Mesendoderm (in vitro differentiated cells): ENCODE results near the gene LAMB2.

Source experiments
- DNase-seq: peaks from one replicate; pipeline ENCODE4 v3.0.0; 2013
- H2AK5ac ChIP-seq: 2 replicates; pipeline ENCODE4 v1.6.1; 2013; ENCODE audit warnings: low read length, inconsistent platforms
- H2BK120ac ChIP-seq: 2 replicates; pipeline ENCODE4 v1.6.1; 2013; ENCODE audit warnings: low read depth, mild to moderate bottlenecking, low read length, moderate library complexity, mixed read lengths
- H2BK15ac ChIP-seq: replicated peaks from 2 replicates; pipeline ENCODE4 v1.6.1; 2013; ENCODE audit warnings: low read depth, mild to moderate bottlenecking, moderate library complexity
- H2BK5ac ChIP-seq: 2 replicates; pipeline ENCODE4 v1.6.1; 2013; ENCODE audit warnings: low read length, inconsistent platforms
- H3K18ac ChIP-seq: 2 replicates; pipeline ENCODE4 v1.6.1; 2013; ENCODE audit warnings: mild to moderate bottlenecking, low read length, mixed read lengths
- H3K23ac ChIP-seq: one replicate; pipeline ENCODE4 v1.6.1; 2013; ENCODE audit warnings: low read length
- H3K27ac ChIP-seq: 2 replicates; pipeline ENCODE4 v1.5.1; 2013; ENCODE audit warnings: low read depth, mild to moderate bottlenecking, inconsistent platforms, low read length, moderate library complexity
- H3K27me3 ChIP-seq: 2 replicates; pipeline ENCODE4 v1.6.1; 2013; ENCODE audit warnings: low read length, control low read depth, mild to moderate bottlenecking, inconsistent platforms; ENCODE audit not compliant: insufficient read depth, poor library complexity
- H3K36me3 ChIP-seq: 2 replicates; pipeline ENCODE4 v1.6.1; 2013; ENCODE audit warnings: low read length, inconsistent platforms; ENCODE audit not compliant: control insufficient read depth, insufficient read depth
- H3K4ac ChIP-seq: one replicate; pipeline ENCODE4 v1.6.1; 2013; ENCODE audit warnings: low read depth, mild to moderate bottlenecking, low read length, moderate library complexity
- H3K4me1 ChIP-seq: 2 replicates; pipeline ENCODE4 v1.6.1; 2013; ENCODE audit warnings: low read depth, low read length, inconsistent platforms; ENCODE audit not compliant: control insufficient read depth
- H3K4me2 ChIP-seq: 2 replicates; pipeline ENCODE4 v1.6.1; 2013; ENCODE audit warnings: low read length
- H3K4me3 ChIP-seq: 2 replicates; pipeline ENCODE4 v1.5.1; 2013; ENCODE audit warnings: mild to moderate bottlenecking, low read length
- H3K56ac ChIP-seq: one replicate; pipeline ENCODE4 v1.6.1; 2013; ENCODE audit warnings: low read length
- H3K79me1 ChIP-seq: 2 replicates; pipeline ENCODE4 v1.6.1; 2013; ENCODE audit warnings: low read length, inconsistent platforms
- H3K79me2 ChIP-seq: 2 replicates; pipeline ENCODE4 v1.6.1; 2013; ENCODE audit warnings: mild to moderate bottlenecking, low read length; ENCODE audit not compliant: control insufficient read depth, insufficient read depth
- H3K9ac ChIP-seq: 2 replicates; pipeline ENCODE4 v1.6.1; 2013; ENCODE audit warnings: low read length, inconsistent platforms
- H4K5ac ChIP-seq: one replicate; pipeline ENCODE4 v1.6.1; 2013; ENCODE audit warnings: low read length
- H4K8ac ChIP-seq: one replicate; pipeline ENCODE4 v1.6.1; 2013; ENCODE audit warnings: low read depth, mild to moderate bottlenecking, control low read depth, low read length, moderate library complexity
- WGBS: extraction: QIAGEN DNeasy Blood & Tissue Kit; methylation state at CpG from one replicate; pipeline ENCODE4 v1.1.7; 2013; ENCODE audit warnings: low lambda C conversion rate, missing lambda C conversion rate; ENCODE audit not compliant: insufficient coverage; ENCODE audit errors: extremely low coverage; 5-methylcytosine and 5-hydroxymethylcytosine counted together

Gene LAMB2

GRCh38 chr3:49122451-49122850, 10.4 kb downstream of the LAMB2 start:
- no peak overlapping the region for H3K27ac ChIP-seq
- peaks cover 7% of the 10 kb centered on the region for H3K79me1 ChIP-seq
- H3K18ac ChIP-seq: no peak overlapping the region
- H3K27me3 ChIP-seq: no peaks in the 10 kb centered on the region
- WGBS: no CpG with 5 or more reads among the region's 7 CpGs
- peaks cover 3% of the 10 kb centered on the region for H3K36me3 ChIP-seq
- no peak overlapping the region for H2BK5ac ChIP-seq
- no peak overlapping the region for H2BK15ac ChIP-seq
- H3K56ac ChIP-seq: no peak overlapping the region
- no peak overlapping the region for H3K23ac ChIP-seq
- no peak overlapping the region for H3K9ac ChIP-seq
- no peak overlapping the region for H2AK5ac ChIP-seq
- peaks cover 8% of the 10 kb centered on the region for H3K79me2 ChIP-seq
- no peak overlapping the region for H3K4me3 ChIP-seq
- H4K8ac ChIP-seq: no peak overlapping the region
- no peak for DNase-seq
- H4K5ac ChIP-seq: no peak overlapping the region
- no peak overlapping the region for H3K4ac ChIP-seq
- no peak overlapping the region for H3K4me2 ChIP-seq
- H2BK120ac ChIP-seq: no peak overlapping the region
- H3K4me1 ChIP-seq: peaks cover 2% of the 10 kb centered on the region

GRCh38 chr3:49122022-49122421, 10.8 kb downstream of the LAMB2 start:
- no peak overlapping the region for H2BK120ac ChIP-seq
- no peak overlapping the region for H3K23ac ChIP-seq
- H3K18ac ChIP-seq: no peak overlapping the region
- H3K4me1 ChIP-seq: peaks cover 2% of the 10 kb centered on the region
- DNase-seq: no peak
- WGBS: no CpG with 5 or more reads among the region's 12 CpGs
- H3K4ac ChIP-seq: no peak overlapping the region
- no peaks in the 10 kb centered on the region for H3K27me3 ChIP-seq
- H3K56ac ChIP-seq: no peak overlapping the region
- no peak overlapping the region for H2AK5ac ChIP-seq
- H2BK5ac ChIP-seq: no peak overlapping the region
- no peak overlapping the region for H3K4me2 ChIP-seq
- H2BK15ac ChIP-seq: no peak overlapping the region
- peaks cover 7% of the 10 kb centered on the region for H3K79me1 ChIP-seq
- peaks cover 3% of the 10 kb centered on the region for H3K36me3 ChIP-seq
- H4K5ac ChIP-seq: no peak overlapping the region
- no peak overlapping the region for H3K4me3 ChIP-seq
- H3K79me2 ChIP-seq: peaks cover 8% of the 10 kb centered on the region
- H4K8ac ChIP-seq: no peak overlapping the region
- no peak overlapping the region for H3K27ac ChIP-seq
- no peak overlapping the region for H3K9ac ChIP-seq

- no peak overlapping the region for H2BK5ac ChIP-seq
- DNase-seq: no peak
- peaks cover 7% of the 10 kb centered on the region for H3K79me1 ChIP-seq
- H2BK15ac ChIP-seq: no peak overlapping the region
- H3K56ac ChIP-seq: peak overlapping the region; percentile 74
- no peak overlapping the region for H3K4me3 ChIP-seq
- peaks cover 3% of the 10 kb centered on the region for H3K36me3 ChIP-seq
- no peak overlapping the region for H3K4ac ChIP-seq
- H3K18ac ChIP-seq: no peak overlapping the region
- H3K23ac ChIP-seq: no peak overlapping the region
- H3K79me2 ChIP-seq: peaks cover 8% of the 10 kb centered on the region
- no peak overlapping the region for H3K27ac ChIP-seq
- peak overlapping the region; percentile 56 for H3K9ac ChIP-seq
- H3K4me2 ChIP-seq: peak overlapping the region; percentile 37
- peak overlapping the region; percentile 2 for H2AK5ac ChIP-seq
- H4K8ac ChIP-seq: no peak overlapping the region
- no peak overlapping the region for H4K5ac ChIP-seq
- peaks cover 2% of the 10 kb centered on the region for H3K4me1 ChIP-seq
- no peaks in the 10 kb centered on the region for H3K27me3 ChIP-seq
- H2BK120ac ChIP-seq: no peak overlapping the region
- no CpG with 5 or more reads among the region's 17 CpGs for WGBS
Observed at GRCh38 chr3:49121132-49121736, 11.6 kb downstream of the LAMB2 start.

- Histone ChIP-seq H4K8ac (no peak within 1 kb of the TSS), H3K79me1 (peaks cover 7% of the 10 kb centered on the region), H3K27me3 (no peaks in the 10 kb centered on the region), H2BK120ac (no peak within 1 kb of the TSS), H3K56ac (peak within 1 kb of the TSS; percentile 99), H3K4me2 (peak within 1 kb of the TSS; percentile 45), H2AK5ac (peak within 1 kb of the TSS; percentile 2), H2BK15ac (no peak within 1 kb of the TSS), H3K36me3 (peaks cover 3% of the 10 kb centered on the region), H4K5ac (no peak within 1 kb of the TSS), H3K23ac (peak within 1 kb of the TSS; percentile 94), H3K4me1 (peaks cover 2% of the 10 kb centered on the region), H3K18ac (no peak within 1 kb of the TSS), H3K27ac (peak within 1 kb of the TSS; percentile 83), H3K4me3 (peak within 1 kb of the TSS; percentile 92), H3K79me2 (peaks cover 8% of the 10 kb centered on the region), H3K4ac (no peak within 1 kb of the TSS), H3K9ac (peak within 1 kb of the TSS; percentile 99), H2BK5ac (peak within 1 kb of the TSS; percentile 52)
- WGBS: no CpG with 5 or more reads among the region's 70 CpGs
- peak; percentile 94 for DNase-seq
Observed at GRCh38 chr3:49120438-49121131, 12.3 kb downstream of the LAMB2 start, which contains the start of gene USP19. Gene USP19 (minus strand): TSS chr3:49120823. CDS start chr3:49119145, 1,678 bp downstream.

DNA sequence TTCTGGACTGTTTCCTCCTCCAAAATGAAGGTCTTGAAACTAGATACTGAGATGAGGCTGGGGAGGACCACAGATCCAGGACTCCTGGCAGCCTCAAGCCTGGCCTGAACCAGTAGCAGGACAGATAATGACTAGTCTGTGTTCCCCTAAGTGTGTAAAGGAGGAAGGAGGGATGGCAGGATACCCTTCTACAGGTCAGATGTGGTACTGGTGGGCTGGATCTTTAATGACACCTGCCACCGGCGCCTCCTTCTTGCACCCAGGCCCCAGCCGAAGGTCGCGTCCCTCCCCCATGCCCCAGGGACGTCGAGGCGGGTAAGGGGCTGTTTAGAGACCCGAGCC, 12.8 kb downstream of the LAMB2 start:
- H3K27ac ChIP-seq: no peak overlapping the region
- peak overlapping the region; percentile 94 for H3K23ac ChIP-seq
- peaks cover 7% of the 10 kb centered on the region for H3K79me1 ChIP-seq
- H3K4me3 ChIP-seq: peak overlapping the region; percentile 92
- H3K18ac ChIP-seq: no peak overlapping the region
- H3K4me1 ChIP-seq: peaks cover 2% of the 10 kb centered on the region
- H3K56ac ChIP-seq: peak overlapping the region; percentile 99
- DNase-seq: peak; percentile 12
- peak overlapping the region; percentile 99 for H3K9ac ChIP-seq
- no peaks in the 10 kb centered on the region for H3K27me3 ChIP-seq
- peak overlapping the region; percentile 45 for H3K4me2 ChIP-seq
- no peak overlapping the region for H2BK5ac ChIP-seq
- H2AK5ac ChIP-seq: no peak overlapping the region
- peaks cover 8% of the 10 kb centered on the region for H3K79me2 ChIP-seq
- H3K36me3 ChIP-seq: peaks cover 7% of the 10 kb centered on the region
- no peak overlapping the region for H4K5ac ChIP-seq
- H3K4ac ChIP-seq: no peak overlapping the region
- WGBS: no CpG with 5 or more reads among the region's 9 CpGs
- H4K8ac ChIP-seq: no peak overlapping the region
- H2BK120ac ChIP-seq: no peak overlapping the region
- H2BK15ac ChIP-seq: no peak overlapping the region
